ENCODE results near the gene POLR2F. TPM values are rescaled to one million over a fixed set of nuclear protein-coding genes. Genes with fewer than 3 reads are reported as not detected.

The POLR2F gene
- total RNA-seq, 1 donor from 2014 or later, result 94.8 TPM

GRCh38 chr22:37991731-37992442, 38.4 kb downstream of the POLR2F start:
- DNase-seq (ENCODE audit: low spot score), result no peak
- intact Hi-C loops (cut with DNase I), result no loop called here
- no peak for ATAC-seq

GRCh38 chr22:37994049-37994448, 40.5 kb downstream of the POLR2F start:
- DNase-seq (ENCODE audit: low spot score) (no peak), ATAC-seq (no peak)
- intact Hi-C loops (cut with DNase I), result no loop called here

- ATAC-seq, result no peak
- intact Hi-C loops (cut with DNase I), result no loop called here
- DNase-seq (ENCODE audit: low spot score), result no peak
Observed at GRCh38 chr22:37994982-37995381, 41.5 kb downstream of the POLR2F start.

- ATAC-seq (no peak), DNase-seq (ENCODE audit: low spot score) (no peak)
- intact Hi-C loops (cut with DNase I), result no loop called here
Observed at GRCh38 chr22:37995460-37995859, 42.0 kb downstream of the POLR2F start.

- DNase-seq (ENCODE audit: low spot score), result no peak
- no peak for ATAC-seq
- intact Hi-C loops (cut with DNase I), result no loop called here
Observed at GRCh38 chr22:37996079-37996478, 42.6 kb downstream of the POLR2F start.

- DNase-seq (ENCODE audit: low spot score) (no peak), ATAC-seq (no peak)
- intact Hi-C loops (cut with DNase I), result no loop called here
Observed at GRCh38 chr22:37996515-37997246, 43.2 kb downstream of the POLR2F start.

- ATAC-seq (peak; percentile 65), DNase-seq (ENCODE audit: low spot score) (no peak)
- intact Hi-C loops (cut with DNase I), result no loop called here
Observed at GRCh38 chr22:37998543-37998942, 45.0 kb downstream of the POLR2F start.

- intact Hi-C loops (cut with DNase I), result no loop called here
- DNase-seq (ENCODE audit: low spot score) (no peak), ATAC-seq (no peak)
Observed at GRCh38 chr22:37999236-37999635, 45.7 kb downstream of the POLR2F start.

- intact Hi-C loops (cut with DNase I), result no loop called here
- ATAC-seq, result peak; percentile 38
- DNase-seq (ENCODE audit: low spot score), result no peak
Observed at GRCh38 chr22:37999640-38000272, 46.3 kb downstream of the POLR2F start.

- intact Hi-C loops (cut with DNase I), result no loop called here
- ATAC-seq (no peak), DNase-seq (ENCODE audit: low spot score) (no peak)
Observed at GRCh38 chr22:38005943-38006342, 52.4 kb downstream of the POLR2F start.

- ATAC-seq (no peak), DNase-seq (ENCODE audit: low spot score) (no peak)
- intact Hi-C loops (cut with DNase I), result no loop called here
Observed at GRCh38 chr22:38006906-38007305, 53.4 kb downstream of the POLR2F start.

- intact Hi-C loops (cut with DNase I), result no loop called here
- peak; percentile 39 for ATAC-seq
- no peak for DNase-seq (ENCODE audit: low spot score)
Observed at GRCh38 chr22:38007330-38007902, 53.9 kb downstream of the POLR2F start.

- ATAC-seq, result no peak
- no peak for DNase-seq (ENCODE audit: low spot score)
- intact Hi-C loops (cut with DNase I), result no loop called here
Observed at GRCh38 chr22:38009000-38009806, 55.7 kb downstream of the POLR2F start.

- ATAC-seq (no peak), DNase-seq (ENCODE audit: low spot score) (no peak)
- intact Hi-C loops (cut with DNase I), result no loop called here
Observed at GRCh38 chr22:38012604-38013072, 59.1 kb downstream of the POLR2F start.

- ATAC-seq (no peak), DNase-seq (ENCODE audit: low spot score) (no peak)
- intact Hi-C loops (cut with DNase I), result no loop called here
Observed at GRCh38 chr22:38014083-38014482, 60.6 kb downstream of the POLR2F start.

- DNase-seq (ENCODE audit: low spot score), result peak; percentile 89
- intact Hi-C loops (cut with DNase I), result no loop called here
- ATAC-seq, result peak; percentile 77
Observed at GRCh38 chr22:38016182-38017151, 63.0 kb downstream of the POLR2F start.

- ATAC-seq (peak; percentile 82), DNase-seq (ENCODE audit: low spot score) (peak; percentile 93)
- intact Hi-C loops (cut with DNase I), result no loop called here
Observed at GRCh38 chr22:38017272-38017920, 63.9 kb downstream of the POLR2F start.

Data from sciatic nerve (tissue), 2 donors.